MCF 10A (cell line): ENCODE data around the gene LVRN. TPM values are rescaled to one million over a fixed set of nuclear protein-coding genes. Genes with fewer than 3 reads are reported as not detected.

ENCODE experiments used
- BruUV-seq: library from RNA; stranded (reverse); fragments of 400-500 nt; replicated peaks from 2 replicates; lab custom pipeline; 2021; lab: Mats Ljungman, UMichigan
- CTCF ChIA-PET: fragments of 300-600 bp; sonication (Branson Sonifier 250); formaldehyde crosslinking; extraction: SDS; loops from one replicate; lab custom pipeline; 2021; ENCODE audit warnings: antibody characterized with exemption, inconsistent platforms; lab: Yijun Ruan, JAX
- POLR2A ChIA-PET: fragments of 300-600, 350-650 bp; sonication (Branson Sonifier 250); formaldehyde crosslinking; extraction: SDS; loops from one replicate; lab custom pipeline; 2020; ENCODE audit warnings: antibody characterized with exemption, inconsistent platforms; lab: Yijun Ruan, JAX
- DNase-seq: peaks from one replicate; pipeline ENCODE4 v3.0.0-alpha.2; 2018; ENCODE audit not compliant: unreplicated experiment
- H3K27ac Mint-ChIP-seq: one replicate; pipeline ENCODE4 v1.8.0; 2022; ENCODE audit warnings: mild to moderate bottlenecking, low read depth, mixed read lengths; ENCODE audit not compliant: unreplicated experiment
- H3K27me3 Mint-ChIP-seq: one replicate; pipeline ENCODE4 v1.8.0; 2022; ENCODE audit warnings: mixed read lengths; ENCODE audit not compliant: insufficient read depth, unreplicated experiment
- H3K36me3 Mint-ChIP-seq: one replicate; pipeline ENCODE4 v1.8.0; 2022; ENCODE audit warnings: mild to moderate bottlenecking, moderate library complexity, mixed read lengths; ENCODE audit not compliant: insufficient read depth, unreplicated experiment
- H3K4me1 Mint-ChIP-seq: one replicate; pipeline ENCODE4 v1.8.0; 2022; ENCODE audit warnings: mixed read lengths; ENCODE audit not compliant: insufficient read depth, unreplicated experiment
- H3K4me3 Mint-ChIP-seq: one replicate; pipeline ENCODE4 v1.8.0; 2022; ENCODE audit warnings: mild to moderate bottlenecking, moderate library complexity, mixed read lengths; ENCODE audit not compliant: unreplicated experiment
- H3K9me3 Mint-ChIP-seq: one replicate; pipeline ENCODE4 v1.8.0; 2022; ENCODE audit warnings: mixed read lengths; ENCODE audit not compliant: unreplicated experiment
- intact Hi-C: fragments of 100-400 bp; cut with micrococcal nuclease; formaldehyde crosslinking; loops from 2 replicates; pipeline ENCODE4 v1.14.1; 2022
- total RNA-seq: library from RNA; stranded (reverse); gene quantifications from 2 replicates; pipeline ENCODE4 v1.2.3, GENCODE V29; 2022
- TF ChIP-seq, protein P1 (sequence below): fragments of 200-600 bp; IDR thresholded peaks from one replicate; pipeline ENCODE4 v1.8.0; 2022; ENCODE audit warnings: antibody characterized with exemption, mild to moderate bottlenecking; ENCODE audit not compliant: unreplicated experiment

LVRN gene
- total RNA-seq, 1 experiment from 2014 or later: 0.77 TPM

DNA sequence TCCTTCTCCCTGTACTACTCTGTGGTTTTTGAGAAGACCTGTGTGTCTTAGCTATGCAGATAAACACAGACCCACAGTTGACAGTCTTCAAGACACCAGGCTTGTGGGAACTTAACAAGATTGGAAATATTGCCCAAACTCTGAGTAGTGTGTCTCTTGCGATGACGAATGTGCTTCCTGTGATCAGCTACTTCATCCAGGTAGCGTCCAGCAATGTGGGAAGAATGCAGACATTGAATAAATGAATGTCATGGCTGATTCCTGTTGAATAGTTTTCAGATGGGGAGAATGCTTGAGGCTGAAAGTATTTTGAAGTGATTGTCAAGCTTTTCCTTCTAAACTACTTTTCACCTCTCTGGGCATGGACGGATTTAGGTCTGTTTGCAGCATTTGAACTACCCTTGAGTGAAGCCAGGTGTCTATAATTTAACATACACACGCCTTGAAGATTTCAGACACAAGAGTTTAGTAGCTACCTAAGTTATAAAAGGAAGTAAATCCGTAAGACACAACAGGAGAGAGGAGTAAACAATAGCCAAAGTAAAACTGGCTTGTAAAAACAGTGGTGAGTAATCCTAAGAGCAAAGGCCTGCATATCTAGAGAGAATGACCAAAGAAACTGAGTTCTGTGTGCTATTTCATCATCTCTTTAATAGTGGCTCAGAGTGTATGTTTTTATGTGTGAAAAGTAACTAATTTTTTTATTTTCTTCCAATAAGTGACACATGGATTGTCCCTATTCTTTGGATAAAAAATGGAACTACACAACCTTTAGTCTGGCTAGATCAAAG lies 40.0 kb downstream of the LVRN start:
- BruUV-seq: no TSS peak
- no peak overlapping the region for H3K4me3 Mint-ChIP-seq
- no peaks in the 10 kb centered on the region for H3K9me3 Mint-ChIP-seq
- H3K27me3 Mint-ChIP-seq: no peaks in the 10 kb centered on the region
- ChIA-PET CTCF (no interaction called here), POLR2A (interaction anchor here (0.6 to 0.8 kb wide), 2 partner anchors 9 to 11 kb away, joined by 3 to 5 read pairs; no protein-coding TSS in a partner anchor)
- no peaks in the 10 kb centered on the region for H3K36me3 Mint-ChIP-seq
- peaks cover 6% of the 10 kb centered on the region for H3K4me1 Mint-ChIP-seq
- intact Hi-C loops: no loop called here
- H3K27ac Mint-ChIP-seq: no peak overlapping the region
- peak; percentile 16 for DNase-seq
- TF ChIP-seq, protein P1, sequence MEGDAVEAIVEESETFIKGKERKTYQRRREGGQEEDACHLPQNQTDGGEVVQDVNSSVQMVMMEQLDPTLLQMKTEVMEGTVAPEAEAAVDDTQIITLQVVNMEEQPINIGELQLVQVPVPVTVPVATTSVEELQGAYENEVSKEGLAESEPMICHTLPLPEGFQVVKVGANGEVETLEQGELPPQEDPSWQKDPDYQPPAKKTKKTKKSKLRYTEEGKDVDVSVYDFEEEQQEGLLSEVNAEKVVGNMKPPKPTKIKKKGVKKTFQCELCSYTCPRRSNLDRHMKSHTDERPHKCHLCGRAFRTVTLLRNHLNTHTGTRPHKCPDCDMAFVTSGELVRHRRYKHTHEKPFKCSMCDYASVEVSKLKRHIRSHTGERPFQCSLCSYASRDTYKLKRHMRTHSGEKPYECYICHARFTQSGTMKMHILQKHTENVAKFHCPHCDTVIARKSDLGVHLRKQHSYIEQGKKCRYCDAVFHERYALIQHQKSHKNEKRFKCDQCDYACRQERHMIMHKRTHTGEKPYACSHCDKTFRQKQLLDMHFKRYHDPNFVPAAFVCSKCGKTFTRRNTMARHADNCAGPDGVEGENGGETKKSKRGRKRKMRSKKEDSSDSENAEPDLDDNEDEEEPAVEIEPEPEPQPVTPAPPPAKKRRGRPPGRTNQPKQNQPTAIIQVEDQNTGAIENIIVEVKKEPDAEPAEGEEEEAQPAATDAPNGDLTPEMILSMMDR: no peak

DNA sequence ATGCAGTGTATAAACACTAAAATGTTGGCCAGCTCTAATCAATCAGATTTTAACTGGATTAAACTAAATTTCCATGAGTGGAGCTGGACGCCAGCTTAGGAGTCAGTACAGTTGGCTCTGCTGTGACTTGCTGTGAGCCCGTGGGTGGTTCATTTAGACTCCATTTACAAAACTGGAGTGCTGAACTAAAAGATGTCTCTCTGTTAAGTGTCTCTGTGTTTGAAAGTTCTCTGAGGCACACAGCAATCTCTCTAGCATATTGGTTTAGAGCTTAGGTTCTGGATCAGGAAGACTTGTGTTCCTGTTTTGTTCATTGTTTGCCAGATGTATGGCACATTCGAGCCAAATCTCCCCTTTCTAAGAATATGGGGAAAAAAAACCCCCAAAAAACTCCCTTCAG lies 42.0 kb downstream of the LVRN start:
- intact Hi-C loops: no loop called here
- no peak overlapping the region for H3K4me3 Mint-ChIP-seq
- peaks cover 6% of the 10 kb centered on the region for H3K4me1 Mint-ChIP-seq
- no peak overlapping the region for H3K27ac Mint-ChIP-seq
- H3K36me3 Mint-ChIP-seq: no peaks in the 10 kb centered on the region
- ChIA-PET CTCF (no interaction called here), POLR2A (interaction anchor here (0.5 kb wide), 1 partner anchor 9 kb away, joined by 4 read pairs; no protein-coding TSS in a partner anchor)
- DNase-seq: no peak
- H3K9me3 Mint-ChIP-seq: no peaks in the 10 kb centered on the region
- H3K27me3 Mint-ChIP-seq: no peaks in the 10 kb centered on the region
- TF ChIP-seq, protein P1: no peak
- BruUV-seq: no TSS peak

DNA sequence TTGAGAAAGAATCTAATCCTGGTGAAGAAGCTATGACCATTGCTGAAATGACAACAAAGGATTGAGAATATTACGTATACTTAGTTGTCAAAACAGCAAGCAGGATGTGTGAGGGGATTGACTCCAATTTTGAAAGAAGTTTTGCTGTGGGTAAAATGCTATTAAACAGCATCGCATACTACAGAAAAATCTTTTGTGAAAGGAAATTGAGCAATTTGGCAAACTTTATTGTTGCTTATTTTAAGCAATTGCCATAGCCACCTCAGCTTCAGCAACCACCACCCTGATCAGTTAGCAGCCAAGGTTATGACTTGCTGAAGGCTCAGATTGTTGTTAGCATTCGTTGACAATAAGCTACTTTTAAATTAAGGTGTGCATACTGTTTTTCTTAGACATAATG lies 47.5 kb downstream of the LVRN start:
- TF ChIP-seq, protein P1: no peak
- H3K36me3 Mint-ChIP-seq: no peaks in the 10 kb centered on the region
- H3K9me3 Mint-ChIP-seq: no peaks in the 10 kb centered on the region
- ChIA-PET CTCF (no interaction called here), POLR2A (interaction anchor here (0.6 to 1.1 kb wide), 2 partner anchors 16 to 25 kb away, joined by 3 read pairs; no protein-coding TSS in a partner anchor)
- DNase-seq: no peak
- BruUV-seq: no TSS peak
- intact Hi-C loops: no loop called here
- no peak overlapping the region for H3K27ac Mint-ChIP-seq
- H3K4me1 Mint-ChIP-seq: no peaks in the 10 kb centered on the region
- H3K27me3 Mint-ChIP-seq: no peaks in the 10 kb centered on the region
- H3K4me3 Mint-ChIP-seq: no peak overlapping the region

DNA sequence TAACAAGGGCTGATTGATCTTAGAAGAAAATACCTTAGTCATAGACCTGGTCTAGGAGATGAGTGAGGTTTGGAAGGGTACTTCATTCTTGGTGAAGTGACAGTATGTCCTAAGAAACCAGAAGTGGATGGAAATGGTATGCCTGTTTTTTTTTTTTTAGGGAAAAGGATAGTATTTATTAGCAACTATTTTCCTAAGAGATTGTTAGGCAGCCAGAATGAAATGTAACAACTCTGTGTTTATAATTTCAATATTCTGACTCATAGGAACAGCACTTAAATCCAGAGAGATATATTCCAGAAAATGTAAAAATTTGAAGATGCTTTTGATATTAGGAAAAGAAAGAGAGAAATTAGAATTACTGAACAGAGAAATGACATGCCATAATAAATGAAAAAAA lies 48.8 kb downstream of the LVRN start:
- H3K4me3 Mint-ChIP-seq: no peak overlapping the region
- H3K36me3 Mint-ChIP-seq: no peaks in the 10 kb centered on the region
- no peak for DNase-seq
- ChIA-PET POLR2A (no interaction called here), CTCF (no interaction called here)
- TF ChIP-seq, protein P1: no peak
- no peaks in the 10 kb centered on the region for H3K9me3 Mint-ChIP-seq
- H3K27ac Mint-ChIP-seq: no peak overlapping the region
- no TSS peak for BruUV-seq
- intact Hi-C loops: no loop called here
- no peaks in the 10 kb centered on the region for H3K27me3 Mint-ChIP-seq
- no peaks in the 10 kb centered on the region for H3K4me1 Mint-ChIP-seq
